OCI-LY7 (cell line): ENCODE data around the gene POP4.

ENCODE experiments used
- CTCF ChIP-seq: fragments of 200-600 bp; sonication (generic); conservative IDR thresholded peaks from 2 replicates; pipeline ENCODE4 v1.5.1; 2014; ENCODE audit warnings: mild to moderate bottlenecking, antibody characterized with exemption, low read length, moderate library complexity, mixed read lengths
- EZH2phosphoT487 ChIP-seq: fragments of 200-600 bp; sonication (generic); IDR thresholded peaks from 2 replicates; pipeline ENCODE4 v1.6.1; 2018; ENCODE audit warnings: low read depth, borderline replicate concordance, mild to moderate bottlenecking, mixed run types, antibody characterized with exemption, low read length, moderate library complexity, mixed read lengths

GRCh38 chr19:29563486-29564101 is 42.5 kb upstream of the POP4 start:
- TF ChIP-seq CTCF (no peak), EZH2phosphoT487 (no peak)
